NCI-H1092 (cell line): ENCODE measurements around the gene MBTPS1.

Source experiments
- DNase-seq: peaks from one replicate; lab custom pipeline; 2025; lab: John Stamatoyannopoulos, UW

MBTPS1 gene

DNA sequence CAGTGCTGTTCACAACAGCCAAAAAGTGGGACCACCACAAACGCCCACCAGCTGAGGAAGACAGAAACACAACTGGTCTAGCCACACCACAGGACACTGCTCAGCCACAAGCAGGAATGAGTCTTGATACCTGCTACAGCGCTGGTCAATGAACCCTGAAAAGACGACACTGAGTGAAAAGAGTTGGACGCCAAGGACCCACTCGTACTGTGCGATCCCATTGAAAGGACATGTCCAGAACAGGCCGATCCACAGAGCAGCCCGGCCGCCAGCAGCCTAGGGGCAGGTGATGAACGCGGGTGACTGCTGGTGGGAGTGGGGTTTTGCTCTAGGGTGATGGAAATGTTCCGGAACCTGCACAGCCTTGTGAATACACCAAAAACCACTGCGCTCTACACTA is 63.5 kb downstream of the MBTPS1 start:
- no peak for DNase-seq

DNA sequence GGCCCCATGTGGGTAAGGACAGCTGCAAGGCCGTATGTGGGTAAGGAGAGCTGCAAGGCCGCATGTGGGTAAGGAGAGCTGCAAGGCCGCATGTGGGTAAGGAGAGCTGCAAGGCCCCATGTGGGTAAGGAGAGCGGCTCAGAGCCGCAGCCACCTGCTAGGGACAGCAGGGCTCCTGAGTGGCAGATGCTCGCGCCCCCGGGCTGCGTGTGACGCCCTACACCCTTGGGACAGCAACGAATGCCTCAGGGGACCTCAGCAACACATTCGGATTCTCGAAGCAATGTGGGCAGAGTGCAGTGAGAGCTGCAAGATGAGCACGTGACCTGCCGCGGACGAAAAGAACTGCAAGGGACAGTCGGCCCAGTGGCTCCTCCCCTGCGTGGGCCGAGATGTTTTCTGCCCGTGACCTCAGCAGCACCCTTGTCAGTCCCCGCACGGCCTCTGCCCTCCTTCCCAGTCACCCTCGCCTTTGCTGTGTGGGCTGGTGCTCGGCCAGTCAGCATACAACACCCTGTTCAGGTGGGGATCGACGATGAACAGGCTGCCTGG is 64.6 kb downstream of the MBTPS1 start:
- no peak for DNase-seq

DNA sequence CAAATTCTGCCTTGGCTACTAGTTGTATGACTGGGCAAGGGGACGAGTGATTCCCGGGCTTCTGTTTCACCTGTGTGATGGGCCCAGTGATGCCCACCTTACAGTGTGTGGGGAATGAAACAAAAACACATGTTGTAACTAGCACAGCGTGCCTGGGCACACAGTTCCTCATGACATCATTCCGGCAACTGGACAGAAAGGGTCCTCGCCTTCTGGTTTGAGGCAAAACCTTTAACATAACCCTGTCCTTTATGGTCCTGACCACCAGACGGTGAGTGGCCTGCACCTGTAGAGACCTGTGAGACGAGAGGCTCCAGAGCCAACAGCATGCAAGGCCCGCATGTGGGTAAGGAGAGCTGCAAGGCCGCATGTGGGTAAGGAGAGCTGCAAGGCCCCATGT is 66.4 kb downstream of the MBTPS1 start:
- no peak for DNase-seq

DNA sequence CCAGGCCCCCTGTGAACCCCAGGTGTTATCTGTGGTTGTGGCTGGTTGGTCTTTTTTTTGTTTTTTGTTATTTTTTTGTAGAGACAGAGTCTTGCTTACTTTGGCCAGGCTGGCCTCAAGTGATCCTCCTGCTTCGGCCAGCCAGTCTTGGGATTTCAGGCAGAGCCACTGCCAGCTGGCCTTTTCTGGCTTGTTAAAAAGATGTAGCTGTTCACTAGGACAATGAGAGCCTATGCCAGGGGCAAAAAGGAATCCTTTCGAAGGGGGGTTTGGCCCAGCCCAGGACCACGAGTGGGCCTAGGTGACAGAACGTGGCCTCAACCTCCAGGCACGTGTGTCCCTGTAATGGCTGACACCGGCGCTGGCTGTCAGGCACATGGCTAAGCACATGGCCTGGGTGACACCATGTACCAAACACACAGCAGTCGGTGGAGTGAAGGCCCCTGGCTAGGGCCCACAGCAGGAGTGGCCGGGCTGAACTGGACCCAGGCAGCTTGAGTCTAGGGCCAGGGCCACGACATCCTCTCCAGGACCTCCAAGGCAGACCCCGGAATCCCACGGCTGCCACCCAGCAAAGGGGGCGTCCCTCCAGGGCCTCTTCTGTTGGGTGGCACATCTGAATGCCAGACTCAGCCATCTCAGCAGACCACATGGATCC is 67.2 kb downstream of the MBTPS1 start:
- DNase-seq: no peak

DNA sequence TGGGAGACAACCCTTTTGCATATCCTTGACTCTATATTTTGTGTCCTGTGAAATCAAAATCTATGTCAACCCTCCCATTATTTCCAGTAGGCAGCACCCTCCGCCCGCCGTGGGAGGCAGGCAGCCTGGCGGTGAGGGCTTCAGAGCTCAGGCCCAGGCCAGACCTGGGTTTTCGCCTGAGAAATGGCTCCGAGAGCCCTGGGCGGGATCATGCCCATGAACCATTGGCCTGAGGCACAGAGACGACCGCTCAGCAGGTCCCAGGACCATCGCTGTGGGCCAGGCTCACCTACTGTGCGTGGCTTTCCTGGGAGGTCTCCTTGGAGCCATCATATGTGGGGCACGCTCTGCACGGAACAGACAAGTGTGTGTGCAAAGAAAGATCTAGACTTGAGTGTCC is 67.9 kb downstream of the MBTPS1 start:
- DNase-seq: no peak

DNA sequence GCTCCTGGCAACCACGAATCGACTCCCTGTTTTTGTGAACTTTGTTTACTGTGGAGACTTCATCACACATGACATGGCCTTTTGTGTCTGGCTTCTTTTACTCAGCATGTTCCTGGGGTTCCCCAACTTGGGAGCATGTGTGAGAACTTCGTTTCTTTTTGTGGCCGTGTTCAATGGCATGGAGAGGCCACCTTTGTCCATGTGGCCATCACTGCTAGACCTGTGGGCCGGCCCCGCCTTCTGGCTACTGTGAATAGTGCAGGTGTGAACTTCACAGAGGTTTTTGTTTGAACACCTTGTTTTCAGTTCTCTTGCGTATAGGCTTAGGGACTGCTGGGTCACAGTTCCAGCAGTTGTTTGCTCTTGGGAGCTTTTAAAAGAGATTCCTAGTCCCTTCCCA is 68.5 kb downstream of the MBTPS1 start:
- DNase-seq: no peak

DNA sequence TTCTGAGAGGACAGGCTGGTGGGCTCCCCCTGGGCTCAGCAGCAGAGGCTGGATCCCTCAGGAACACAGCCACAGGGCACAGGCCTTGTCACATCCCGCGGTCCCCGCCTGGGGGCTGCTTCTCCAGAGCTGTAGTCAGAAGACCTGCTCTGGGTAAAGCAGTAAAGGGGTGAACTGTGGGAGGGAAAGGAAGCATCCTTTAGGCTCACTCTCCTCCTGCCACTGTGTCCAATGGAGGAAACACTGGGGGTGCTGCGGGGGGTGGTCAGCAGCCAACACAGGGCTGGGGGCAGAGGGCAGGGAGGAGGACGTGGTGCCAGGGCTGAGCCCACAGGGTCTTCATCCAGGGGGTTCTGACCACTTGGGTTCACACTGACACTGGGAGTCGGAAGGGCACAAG is 69.1 kb downstream of the MBTPS1 start:
- no peak for DNase-seq

DNA sequence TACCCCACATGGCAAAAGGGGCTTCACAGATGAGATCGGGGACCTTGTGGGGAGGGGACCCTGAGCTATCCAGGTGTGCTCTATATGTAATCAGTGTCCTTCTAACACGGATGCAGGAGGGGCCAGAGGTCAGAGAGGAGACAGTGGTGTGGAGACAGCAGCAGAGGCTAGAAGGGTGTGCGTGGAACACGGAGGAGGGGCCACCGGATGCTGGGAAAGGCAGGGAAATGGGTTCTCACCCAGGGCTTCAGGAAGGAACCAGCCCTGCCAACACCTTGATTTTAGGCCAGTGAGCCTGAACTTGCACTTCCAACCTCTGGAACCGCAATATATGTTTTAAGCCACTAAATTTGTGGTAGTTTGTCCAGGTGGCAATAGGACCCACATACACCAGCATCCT is 69.5 kb downstream of the MBTPS1 start:
- DNase-seq: no peak

DNA sequence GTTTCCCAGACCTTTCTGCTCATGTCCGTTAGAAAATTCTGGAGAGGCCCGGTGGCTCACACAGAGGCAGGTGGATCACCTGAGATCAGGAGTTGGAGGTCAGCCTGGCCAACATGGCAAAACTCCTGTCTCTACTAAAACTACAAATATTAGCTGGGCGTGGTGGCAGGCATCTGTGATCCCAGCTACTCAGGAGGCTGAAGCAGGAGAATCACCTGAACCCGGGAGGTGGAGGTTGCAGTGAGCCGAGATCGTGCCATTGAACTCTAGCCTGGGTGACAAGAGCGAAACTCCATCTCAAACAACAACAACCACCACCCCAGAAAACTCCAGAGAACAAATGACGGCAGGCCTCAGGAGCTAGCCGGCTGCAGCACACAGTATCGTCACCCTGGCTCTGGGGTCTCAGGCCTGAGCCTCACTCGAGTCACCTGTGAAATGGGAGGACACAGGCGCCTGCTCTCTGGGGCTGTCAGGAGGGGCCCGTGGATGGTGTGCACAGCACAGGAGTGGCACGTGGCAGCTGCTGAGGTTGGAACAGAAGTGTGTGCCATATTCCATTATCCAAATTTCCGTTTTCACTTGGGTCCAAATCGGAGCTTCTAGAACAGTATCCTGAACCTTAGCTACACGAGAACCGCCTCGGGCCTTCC is 70.8 kb downstream of the MBTPS1 start:
- DNase-seq: no peak

DNA sequence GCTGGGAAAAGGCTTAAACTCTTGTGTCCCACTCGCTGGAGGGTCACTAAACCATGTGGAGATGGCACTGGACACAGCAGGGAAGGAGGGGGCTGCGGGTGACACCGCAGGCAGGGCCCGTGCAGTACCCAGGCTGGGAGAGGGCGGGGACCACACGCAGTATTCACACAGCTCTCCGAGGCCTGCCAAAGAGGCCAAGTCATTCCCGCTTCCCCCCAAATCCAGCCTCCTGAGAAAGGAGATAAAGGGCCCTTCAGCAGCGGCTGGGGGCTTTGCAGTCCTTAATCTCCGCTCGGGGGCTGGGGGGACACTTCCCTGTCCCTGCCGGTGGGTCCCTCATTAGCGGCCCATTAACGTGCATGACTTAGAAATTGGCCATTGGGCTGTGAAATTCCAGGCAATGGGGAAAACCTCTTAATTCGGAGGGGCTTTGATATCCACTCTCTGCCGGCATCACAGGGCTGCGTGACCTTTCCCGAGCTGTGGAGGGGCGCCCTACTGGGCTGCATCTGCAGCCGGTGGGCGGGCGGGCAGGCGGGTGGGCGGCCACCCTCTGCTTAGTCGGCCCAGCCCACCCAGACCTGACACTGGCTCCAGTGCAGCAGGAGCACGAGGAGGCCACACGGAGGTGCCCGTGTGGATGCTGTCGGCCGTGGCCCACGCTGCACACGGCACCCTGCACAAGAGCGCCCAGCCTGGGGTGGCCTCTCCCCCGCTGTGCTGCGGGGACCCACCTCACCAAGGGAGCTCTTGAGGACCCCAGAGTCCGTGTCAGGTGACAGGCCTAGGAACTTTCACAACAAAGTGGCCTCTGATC is 71.5 kb downstream of the MBTPS1 start:
- no peak for DNase-seq

DNA sequence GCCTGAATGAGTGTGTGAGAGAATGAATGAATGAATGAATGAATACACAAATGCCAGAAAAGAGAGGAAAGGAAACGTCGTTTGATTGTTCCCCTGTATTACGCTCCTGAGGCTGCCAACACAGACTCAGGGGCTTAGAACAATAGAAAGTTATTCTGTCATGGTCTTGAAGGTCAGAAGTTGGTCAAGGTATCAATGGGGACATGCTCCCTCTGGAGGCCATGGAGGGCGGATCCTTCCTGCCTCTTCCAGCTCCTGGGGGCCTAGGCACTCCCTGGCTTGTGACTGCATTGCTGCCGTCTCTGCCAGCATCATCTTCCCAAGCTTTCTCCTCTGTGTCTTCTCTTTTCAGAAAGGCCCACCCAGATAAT is 72.6 kb downstream of the MBTPS1 start:
- no peak for DNase-seq

DNA sequence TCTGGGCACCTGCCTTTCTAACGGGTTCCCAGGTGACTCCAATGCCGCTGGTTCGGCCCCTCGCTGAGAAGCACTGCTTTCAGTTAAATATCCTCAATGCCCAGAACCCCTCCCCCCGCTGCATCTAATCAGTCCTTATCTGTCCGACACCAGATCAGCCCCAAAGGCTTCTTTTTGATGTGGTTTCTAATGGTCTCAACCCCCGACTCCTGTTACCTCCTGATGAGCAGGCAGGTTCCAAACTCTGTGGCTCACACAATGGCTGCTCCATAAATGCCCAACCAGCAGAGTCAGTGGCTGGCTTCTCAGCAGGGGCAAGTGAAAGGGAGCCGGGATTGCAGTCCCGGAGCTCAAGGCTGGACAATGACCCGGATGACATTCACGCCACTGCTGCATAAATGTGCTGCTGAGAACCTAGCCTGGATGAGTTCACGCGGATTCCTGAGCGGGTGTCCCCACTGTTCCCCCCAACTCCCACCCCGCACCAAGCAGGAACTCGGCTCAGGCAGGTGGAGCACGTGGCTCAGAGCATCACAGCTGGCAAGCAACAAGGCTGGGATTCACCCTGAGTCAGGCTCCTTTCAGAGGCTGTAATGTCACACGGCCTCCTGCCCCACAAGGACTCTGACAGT is 73.1 kb downstream of the MBTPS1 start:
- DNase-seq: no peak

DNA sequence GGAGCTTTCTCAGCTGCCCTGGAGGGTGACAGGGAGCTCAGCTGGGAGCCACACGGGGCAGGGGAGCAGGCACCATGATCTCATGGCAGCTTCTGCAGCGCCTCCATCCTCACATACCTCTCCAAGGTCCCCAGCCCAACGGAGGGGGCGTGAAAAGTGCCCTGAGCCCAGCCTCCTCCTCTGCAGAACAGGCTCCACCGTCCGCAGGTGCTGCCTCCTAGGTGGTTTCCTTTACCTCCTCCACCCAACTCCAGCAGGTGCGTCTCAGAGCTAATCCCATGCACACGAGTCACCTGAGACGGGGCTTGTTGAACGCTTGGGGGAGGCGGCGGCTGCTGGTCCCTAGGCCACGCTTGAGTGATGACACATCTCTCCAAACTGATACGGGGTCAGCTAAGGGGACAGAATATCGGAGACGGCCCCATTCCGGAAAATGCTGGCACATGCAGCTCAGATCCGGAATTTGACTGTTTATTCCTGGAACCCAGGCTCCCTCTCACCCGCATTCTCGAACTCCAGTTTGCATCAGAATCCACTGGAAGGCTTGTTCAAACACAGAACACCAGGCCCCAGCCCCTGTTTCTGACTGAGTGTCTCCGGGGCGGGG is 73.8 kb downstream of the MBTPS1 start:
- DNase-seq: no peak

DNA sequence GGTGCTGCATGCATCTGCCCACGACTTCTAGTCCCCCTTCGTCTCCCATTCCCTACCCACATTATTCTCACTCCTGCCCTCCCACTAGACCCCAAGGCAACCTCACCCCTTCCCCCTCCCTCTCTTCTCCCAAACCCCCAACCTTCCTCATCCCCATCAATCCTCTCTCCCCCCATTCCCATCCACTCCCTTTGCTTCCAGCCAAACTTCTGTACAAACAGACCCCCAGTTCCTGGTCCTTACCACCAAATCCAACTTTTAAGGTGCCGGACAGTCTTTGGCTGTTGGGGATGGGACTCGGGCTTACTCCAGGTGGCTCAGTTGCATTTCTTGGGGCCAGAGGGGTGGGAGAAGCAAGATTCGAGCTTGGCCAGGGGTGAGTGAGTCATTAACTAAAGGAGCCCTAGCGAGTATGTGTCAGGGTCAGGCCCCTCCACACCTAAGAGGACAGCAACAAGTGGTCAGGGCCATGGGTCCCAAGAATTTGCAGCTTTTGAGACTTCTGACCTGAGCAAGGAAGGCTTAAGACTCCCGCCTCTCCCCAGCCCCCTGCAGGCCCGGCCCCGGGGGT is 74.3 kb downstream of the MBTPS1 start, which contains the start of gene SLC38A8:
SLC38A8 (minus strand) TSS at position 488 of the 571 bp plus-strand sequence. CDS start 638 bp downstream, outside the sequence.
- no peak for DNase-seq

DNA sequence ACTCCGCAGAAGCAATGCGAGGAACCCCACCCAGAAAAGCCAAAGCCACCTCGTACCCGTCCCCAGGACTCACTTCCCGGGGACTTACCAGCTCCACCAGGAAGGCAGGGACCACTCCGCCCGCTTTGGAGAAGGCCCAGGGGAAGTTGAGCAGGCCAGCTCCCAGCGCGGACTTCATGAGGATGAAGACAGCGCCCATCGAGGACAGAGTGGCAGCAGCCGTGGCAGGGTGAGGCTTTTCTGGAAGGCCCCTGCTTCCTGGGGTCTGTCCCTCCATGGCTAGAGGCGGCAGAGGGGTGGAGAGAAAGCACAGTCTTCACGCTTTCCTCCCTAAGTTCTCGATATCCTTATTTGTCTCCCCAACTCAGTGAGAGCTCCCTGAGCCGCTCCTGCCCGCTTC is 74.9 kb downstream of the MBTPS1 start:
- no peak for DNase-seq

DNA sequence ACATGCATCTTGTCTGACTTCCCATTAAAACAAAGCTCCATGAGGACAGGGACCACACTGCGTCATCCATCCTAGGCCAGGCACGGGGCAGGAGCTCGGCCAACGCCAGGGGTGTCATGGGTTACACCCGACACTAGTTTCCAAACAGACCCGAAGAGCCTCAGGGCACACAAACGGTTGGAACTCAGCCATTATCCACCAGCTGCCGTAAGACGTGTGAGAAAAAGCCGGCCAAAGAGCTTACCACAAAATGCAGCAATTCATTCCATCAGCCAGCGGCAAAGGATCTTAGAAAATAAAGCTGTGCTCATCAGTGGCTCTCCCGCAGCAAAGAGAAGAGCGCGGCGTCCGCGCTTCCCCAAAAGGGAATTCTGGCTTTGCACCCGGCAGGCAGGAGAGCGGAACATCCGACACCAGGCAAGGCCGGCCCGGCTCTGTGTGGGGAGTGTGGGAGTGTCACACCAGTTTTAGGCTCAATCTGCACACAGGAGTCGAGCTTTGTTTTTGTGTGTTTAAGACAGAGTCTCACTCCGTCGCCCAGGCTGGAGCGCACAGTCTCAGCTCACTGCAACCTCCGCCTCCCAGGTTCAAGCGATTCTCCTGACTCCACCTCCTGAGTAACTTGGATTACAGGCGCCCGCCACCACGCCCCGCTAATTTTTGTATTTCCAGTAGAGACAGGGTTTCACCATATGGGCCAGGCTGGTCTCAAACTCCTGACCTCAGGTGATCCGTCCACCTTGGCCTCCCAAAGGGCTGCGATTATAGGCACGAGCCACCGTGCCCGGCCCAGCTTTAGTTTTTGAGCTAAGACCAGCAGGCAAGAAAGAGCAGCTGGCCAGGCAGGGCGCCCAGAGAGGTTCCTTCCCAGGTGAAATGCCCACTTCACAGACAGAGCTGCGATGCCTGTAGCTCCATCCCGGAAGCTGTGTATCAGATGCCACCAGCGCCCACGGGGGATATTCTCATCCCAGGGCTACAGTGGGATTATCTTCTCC is 75.6 kb downstream of the MBTPS1 start:
- DNase-seq: peak; percentile 23

DNA sequence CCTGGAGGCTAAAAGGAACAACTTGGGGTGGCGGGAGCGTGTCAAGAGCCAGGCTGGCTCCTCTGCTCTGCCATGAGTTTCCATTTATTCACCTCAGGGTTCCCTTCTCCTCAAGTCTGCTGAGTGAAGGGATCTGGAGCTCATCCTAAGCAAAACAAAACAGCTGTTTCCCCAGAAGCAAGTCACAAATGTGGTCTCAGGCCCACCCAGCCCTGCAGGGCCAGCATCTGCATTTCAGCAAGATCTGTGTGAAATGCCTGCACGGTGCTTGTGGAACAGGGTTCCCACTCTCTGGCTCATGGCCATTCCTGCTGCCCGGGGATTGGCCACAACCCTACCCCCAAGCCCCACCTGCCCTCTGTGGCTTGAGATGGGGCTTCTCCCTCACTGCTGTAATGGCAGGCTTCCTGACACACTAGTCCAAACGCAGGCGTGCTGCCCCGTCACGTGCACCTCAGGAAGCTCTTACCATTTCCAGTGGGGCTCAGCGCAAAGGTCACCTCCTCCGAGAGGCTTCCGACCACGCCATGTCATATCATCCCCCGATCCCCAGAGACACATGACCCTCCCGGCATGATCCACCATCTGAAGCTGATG is 76.4 kb downstream of the MBTPS1 start:
- no peak for DNase-seq

DNA sequence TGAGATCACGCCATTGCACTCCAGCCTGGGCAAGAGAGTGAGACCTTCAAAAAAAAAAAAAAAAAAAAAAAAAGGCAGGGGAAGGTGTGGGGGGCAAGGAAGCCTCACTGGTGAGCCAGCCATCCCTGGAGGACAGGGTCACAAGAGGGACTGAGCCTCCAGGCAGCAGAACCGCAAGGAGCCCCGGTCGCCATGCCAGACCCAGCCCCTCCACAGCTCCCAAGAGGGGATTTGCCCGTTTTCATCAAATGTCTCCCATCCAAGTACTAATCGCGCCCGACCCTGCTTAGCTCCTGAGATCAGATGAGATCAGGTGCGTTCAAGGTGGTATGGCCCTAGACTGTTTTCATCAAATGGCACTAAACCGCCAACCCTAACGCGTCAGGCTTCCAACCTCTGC is 77.0 kb downstream of the MBTPS1 start:
- DNase-seq: no peak

DNA sequence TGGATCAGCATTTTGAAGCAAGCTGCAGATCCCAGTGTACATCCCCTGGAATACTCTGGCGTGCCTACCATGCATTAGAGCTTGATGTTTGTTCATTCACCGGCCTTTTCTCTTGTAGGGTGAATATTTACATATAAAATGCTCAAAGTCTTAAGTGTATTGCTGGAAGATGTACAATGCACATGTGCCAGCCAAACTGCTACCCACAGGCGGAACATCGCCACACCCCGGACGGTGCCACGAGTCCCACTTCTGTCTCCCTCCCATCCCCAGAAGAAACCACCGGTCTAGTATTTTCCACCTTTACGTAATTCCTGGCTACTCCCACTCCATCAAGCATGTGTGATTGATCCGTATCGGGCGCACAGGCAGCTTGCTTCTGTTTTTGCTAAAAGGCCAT is 78.3 kb downstream of the MBTPS1 start:
- DNase-seq: no peak

DNA sequence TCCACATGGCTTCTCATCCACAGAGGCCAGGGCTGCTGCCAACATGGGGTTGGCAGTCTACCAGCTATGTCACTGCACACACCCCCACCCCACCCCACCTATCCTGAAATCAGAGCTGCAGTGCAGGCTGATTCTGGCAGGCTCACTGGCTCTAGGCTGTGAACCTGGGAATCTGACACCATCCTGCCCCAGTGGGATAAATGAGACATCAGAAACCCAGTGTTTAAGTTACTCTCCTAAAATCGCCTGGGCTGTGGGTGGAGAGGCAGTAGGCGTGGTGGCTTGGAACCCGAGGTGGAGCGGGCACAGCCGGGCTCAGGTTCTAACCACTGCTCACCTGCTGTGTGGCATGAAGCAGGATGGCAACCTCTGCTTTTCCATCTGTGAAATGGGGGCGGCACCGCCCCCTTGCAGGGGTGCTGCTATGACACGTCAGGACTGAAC is 79.7 kb downstream of the MBTPS1 start:
- DNase-seq: no peak
